Kidney (tissue), 14 donors: ENCODE measurements around the gene BAZ2B. TPM values are rescaled to one million over a fixed set of nuclear protein-coding genes. Genes with fewer than 3 reads are reported as not detected.

Experiments used
- DNase-seq, 5 donors: peaks; one replicate each; pipeline ENCODE4 v3.0.0-alpha.2; 2013 to 2020
- FAIRE-seq: peaks from 2 replicates; lab custom pipeline; 2012; peaks lifted over from hg19 to GRCh38; lab: Jason Lieb, UNC
- H3K27ac ChIP-seq, 2 donors: one replicate each; pipeline ENCODE4 v1.7.0; 2013; ENCODE audit warnings: low read depth in 2 of 2, low read length in 2 of 2, inconsistent platforms in 1 of 2
- H3K27me3 ChIP-seq: one replicate; pipeline ENCODE4 v1.7.1; 2013; ENCODE audit warnings: low read length, inconsistent platforms; ENCODE audit not compliant: control insufficient read depth, insufficient read depth
- H3K36me3 ChIP-seq, 3 donors: one replicate each; pipeline versions ENCODE4 v1.7.0 to v1.7.1; 2013; ENCODE audit warnings: low read length in 3 of 3, control low read depth in 1 of 3, inconsistent platforms in 1 of 3; ENCODE audit not compliant: insufficient read depth in 3 of 3, control insufficient read depth in 2 of 3
- H3K4me1 ChIP-seq, 3 donors: one replicate each; pipeline versions ENCODE4 v1.7.0 to v1.7.1; 2013; ENCODE audit warnings: low read length in 3 of 3, inconsistent platforms in 1 of 3, low read depth in 1 of 3; ENCODE audit not compliant: control insufficient read depth in 2 of 3, insufficient read depth in 2 of 3
- H3K4me3 ChIP-seq, 3 donors: one replicate each; pipeline versions ENCODE4 v1.7.0 to v1.8.1; 2013; ENCODE audit warnings: low read length in 3 of 3, control low read depth in 1 of 3, inconsistent platforms in 1 of 3
- H3K9ac ChIP-seq, 3 donors: one replicate each; pipeline versions ENCODE4 v1.7.0 to v1.7.1; 2013; ENCODE audit warnings: low read length in 3 of 3, control low read depth in 1 of 3, inconsistent platforms in 1 of 3
- H3K9me3 ChIP-seq, 3 donors: one replicate each; pipeline versions ENCODE4 v1.7.0 to v1.7.1; 2013; ENCODE audit warnings: low read length in 3 of 3, control low read depth in 1 of 3, inconsistent platforms in 1 of 3; ENCODE audit not compliant: control insufficient read depth in 2 of 3, insufficient read depth in 1 of 3
- CTCF ChIP-seq: IDR thresholded peaks from 3 replicates; pipeline ENCODE4 v1.5.1; 2012; ENCODE audit warnings: mild to moderate bottlenecking, moderate library complexity, borderline replicate concordance; ENCODE audit not compliant: insufficient read depth; ENCODE audit errors: extremely low read depth
- intact Hi-C: fragments of 100-400 bp; cut with DNase I; formaldehyde crosslinking; loops from one replicate; pipeline ENCODE4 v1.11.1; 2022
- polyA plus RNA-seq: library from polyadenylated mRNA; stranded (reverse); fragments of 350-450 nt; fragmentation: Illumina TruSeq; extraction: RNeasy Lipid Tissue Mini Kit (QIAGEN cat#74804); gene quantifications from one replicate; pipeline ENCODE4 v1.2.3, GENCODE V29; 2014; ENCODE audit warnings: low read depth, low replicate concordance; ENCODE audit not compliant: insufficient read depth
- total RNA-seq: library from RNA; stranded (reverse); fragmentation: NEBNext Ultra II Directional; extraction: Animal tissue kit (Norgen Biotek cat#: 25700); gene quantifications from one replicate; pipeline ENCODE4 v1.2.1, GENCODE V29; 2021
- donor health status: control.
- donor health status: control.
- donor health status: control.
- donor health status: control.
- donor health status: control.
- donor health status: DM: yes; HTN: yes; CAD: no.
- donor health status: Normal renal cell carcinoma (clear cell type).

BAZ2B gene
- total and polyA plus RNA-seq, 2 donors from 2014 or later = 5.1 to 87.3 TPM

GRCh38 chr2:159272156-159272555, 344.2 kb downstream of the BAZ2B start:
- FAIRE-seq = no peak
- no peak for DNase-seq
- intact Hi-C loops = no loop called here
- Histone ChIP-seq H3K36me3 (peaks cover 0 to 5% (median 3%) of the 10 kb centered on the region in 3 donors), H3K9ac (no peak overlapping the region), H3K9me3 (no peaks in the 10 kb centered on the region), H3K4me3 (no peak overlapping the region), H3K27me3 (no peaks in the 10 kb centered on the region), H3K4me1 (no peaks in the 10 kb centered on the region), H3K27ac (no peak overlapping the region)
- TF ChIP-seq CTCF = no peak

DNA sequence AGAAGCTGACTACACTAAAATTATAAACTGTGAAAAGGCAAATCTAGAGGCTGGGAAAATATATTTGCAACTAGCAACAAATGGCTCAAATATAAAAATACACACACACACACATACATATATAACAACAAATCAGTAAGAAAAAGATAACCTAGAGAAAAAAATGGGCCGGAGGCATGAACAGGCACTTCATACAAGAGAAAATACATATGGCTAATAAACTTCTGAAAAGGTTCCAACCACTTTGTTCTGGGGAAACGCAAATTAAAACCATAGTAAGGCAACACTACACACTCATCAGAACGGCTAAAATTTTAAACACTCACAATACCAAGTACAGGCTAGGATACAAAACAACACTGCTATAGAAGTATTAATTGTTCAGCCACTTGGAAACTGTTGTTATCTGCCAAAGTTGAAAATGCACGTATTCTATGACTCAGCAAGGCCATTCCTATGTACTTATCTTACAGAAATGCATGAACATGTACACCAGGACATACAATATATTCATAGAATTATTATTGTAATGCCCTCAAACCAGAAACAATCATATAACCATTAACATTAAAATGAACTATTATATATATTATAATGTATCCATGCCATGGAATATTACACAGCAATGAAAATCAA, 345.5 kb downstream of the BAZ2B start:
- intact Hi-C loops = no loop called here
- DNase-seq (no peak), FAIRE-seq (no peak)
- no peaks in the 10 kb centered on the region for H3K9me3 ChIP-seq
- peaks cover 0 to 5% (median 3%) of the 10 kb centered on the region in 3 donors for H3K36me3 ChIP-seq
- TF ChIP-seq CTCF = no peak
- H3K4me3 ChIP-seq = no peak overlapping the region
- H3K27ac ChIP-seq = no peak overlapping the region
- no peaks in the 10 kb centered on the region for H3K4me1 ChIP-seq
- H3K9ac ChIP-seq = no peak overlapping the region
- no peaks in the 10 kb centered on the region for H3K27me3 ChIP-seq

Other genes starting within 250 kb of the BAZ2B start
- 79.0 TPM for gene MARCHF7, start 96.0 kb upstream of the BAZ2B start, total RNA-seq
- 24.8 TPM for gene MARCHF7, start 96.0 kb upstream of the BAZ2B start, polyA plus RNA-seq
- gene CD302, start 181.7 kb upstream of the BAZ2B start, total RNA-seq = 33.2 TPM
- gene CD302, start 181.7 kb upstream of the BAZ2B start, polyA plus RNA-seq = 8.7 TPM